T-helper 17 cell (primary cell): ENCODE data around the gene MBIP. TPM values are rescaled to one million over a fixed set of nuclear protein-coding genes. Genes with fewer than 3 reads are reported as not detected.

Source experiments
- total RNA-seq, 4 donors: library from RNA in 2 of 4; stranded (reverse) in 2 of 4; gene quantifications; one replicate each; pipeline ENCODE4 v1.2.3 and lab custom pipeline; 2022 to 2026

Gene MBIP
- total RNA-seq, 2 donors from 2014 or later = 44.3 to 46.4 TPM

Other genes starting within 250 kb of the MBIP start
- not detected for gene PTCSC3, start 143.9 kb downstream of the MBIP start, total RNA-seq
- gene NKX2-1, start 199.6 kb upstream of the MBIP start, total RNA-seq = not detected